KMS-11 (cell line): ENCODE results near the gene NDUFV3.
"Not testable (repeated sequence)": the region's sequence is repeated elsewhere in the genome, so short reads cannot be mapped to it uniquely, and the experiment has no call there.

Source experiments
- H2AFZ ChIP-seq: fragments of 200-600 bp; sonication (generic); 2 replicates; pipeline ENCODE4 v1.6.1; 2016; ENCODE audit warnings: antibody characterized with exemption, mixed run types, low read depth
- H3K27ac ChIP-seq: fragments of 200-600 bp; sonication (generic); 2 replicates; pipeline ENCODE4 v1.6.1; 2016; ENCODE audit warnings: mild to moderate bottlenecking, mixed run types
- H3K27me3 ChIP-seq: fragments of 200-600 bp; sonication (generic); 2 replicates; pipeline ENCODE4 v1.6.1; 2017; ENCODE audit warnings: mild to moderate bottlenecking, low read depth, mixed run types, moderate library complexity; ENCODE audit not compliant: insufficient read depth
- H3K36me3 ChIP-seq: fragments of 200-600 bp; sonication (generic); 2 replicates; pipeline ENCODE4 v1.6.1; 2017; ENCODE audit warnings: mild to moderate bottlenecking, mixed run types; ENCODE audit not compliant: insufficient read depth
- H3K4me1 ChIP-seq: fragments of 200-600 bp; sonication (generic); 2 replicates; pipeline ENCODE4 v1.6.1; 2016; ENCODE audit warnings: mild to moderate bottlenecking, low read depth, mixed run types; ENCODE audit not compliant: poor library complexity, severe bottlenecking
- H3K4me2 ChIP-seq: fragments of 200-600 bp; sonication (generic); 2 replicates; pipeline ENCODE4 v1.7.0; 2016; ENCODE audit warnings: mild to moderate bottlenecking, mixed run types
- H3K4me3 ChIP-seq: fragments of 200-600 bp; sonication (generic); IDR thresholded peaks from 2 replicates; pipeline ENCODE4 v1.6.1; 2017; ENCODE audit warnings: low read depth, low read length, mixed read lengths; ENCODE audit not compliant: insufficient read depth
- H3K79me2 ChIP-seq: fragments of 200-600 bp; sonication (generic); 2 replicates; pipeline ENCODE4 v1.6.1; 2016; ENCODE audit warnings: low read depth, mixed run types; ENCODE audit not compliant: insufficient read depth
- H3K9ac ChIP-seq: fragments of 200-600 bp; sonication (generic); 2 replicates; pipeline ENCODE4 v1.6.1; 2016; ENCODE audit warnings: mild to moderate bottlenecking, mixed run types
- H4K20me1 ChIP-seq: fragments of 200-600 bp; sonication (generic); 2 replicates; pipeline ENCODE4 v1.6.1; 2016; ENCODE audit warnings: mild to moderate bottlenecking, mixed run types; ENCODE audit not compliant: insufficient read depth
- CTCF ChIP-seq: fragments of 200-600 bp; sonication (generic); conservative IDR thresholded peaks from 2 replicates; pipeline ENCODE4 v1.6.1; 2017; ENCODE audit warnings: low read depth, mild to moderate bottlenecking, antibody characterized with exemption, low read length, moderate library complexity, mixed read lengths

Gene NDUFV3

GRCh38 chr21:42933973-42934372 is 40.9 kb downstream of the NDUFV3 start:
- not testable (repeated sequence) for H4K20me1 ChIP-seq, H3K27ac ChIP-seq, H3K4me3 ChIP-seq, H3K4me2 ChIP-seq, H3K27me3 ChIP-seq, H3K36me3 ChIP-seq, H3K9ac ChIP-seq, H3K4me1 ChIP-seq, H3K79me2 ChIP-seq, H2AFZ ChIP-seq

GRCh38 chr21:42936360-42936759 is 43.3 kb downstream of the NDUFV3 start:
- H3K9ac ChIP-seq, H3K27ac ChIP-seq, H3K4me3 ChIP-seq, H3K27me3 ChIP-seq, H4K20me1 ChIP-seq, H3K4me1 ChIP-seq, H3K4me2 ChIP-seq, H3K79me2 ChIP-seq, H3K36me3 ChIP-seq, H2AFZ ChIP-seq: not testable (repeated sequence)

GRCh38 chr21:42937034-42937940 is 44.2 kb downstream of the NDUFV3 start:
- H2AFZ ChIP-seq, H4K20me1 ChIP-seq, H3K79me2 ChIP-seq, H3K27me3 ChIP-seq, H3K4me1 ChIP-seq, H3K4me2 ChIP-seq, H3K36me3 ChIP-seq, H3K4me3 ChIP-seq, H3K27ac ChIP-seq, H3K9ac ChIP-seq: not testable (repeated sequence)

- no peak for TF ChIP-seq CTCF
- Histone ChIP-seq H2AFZ (no peak overlapping the region), H3K27ac (no peak overlapping the region), H3K27me3 (no peaks in the 10 kb centered on the region), H4K20me1 (no peaks in the 10 kb centered on the region), H3K9ac (no peak overlapping the region), H3K4me1 (peaks cover 8% of the 10 kb centered on the region), H3K36me3 (no peaks in the 10 kb centered on the region), H3K4me2 (no peak overlapping the region), H3K4me3 (no peak overlapping the region), H3K79me2 (no peaks in the 10 kb centered on the region)
Observed at GRCh38 chr21:42937960-42938605, 45.0 kb downstream of the NDUFV3 start.

- not testable (repeated sequence) for H3K4me2 ChIP-seq, H3K27ac ChIP-seq, H4K20me1 ChIP-seq, H3K79me2 ChIP-seq, H3K9ac ChIP-seq, H3K27me3 ChIP-seq, H3K4me1 ChIP-seq, H3K4me3 ChIP-seq, H3K36me3 ChIP-seq, H2AFZ ChIP-seq
Observed at GRCh38 chr21:42938606-42938995, 45.5 kb downstream of the NDUFV3 start.

- Histone ChIP-seq H3K9ac (no peak overlapping the region), H3K27ac (no peak overlapping the region), H4K20me1 (no peaks in the 10 kb centered on the region), H3K4me1 (peaks cover 8% of the 10 kb centered on the region), H3K4me2 (no peak overlapping the region), H2AFZ (no peak overlapping the region), H3K79me2 (no peaks in the 10 kb centered on the region), H3K27me3 (no peaks in the 10 kb centered on the region), H3K36me3 (no peaks in the 10 kb centered on the region), H3K4me3 (no peak overlapping the region)
- no peak for TF ChIP-seq CTCF
Observed at GRCh38 chr21:42939582-42940413, 46.7 kb downstream of the NDUFV3 start.
